Type B pancreatic cell (in vitro differentiated cells): ENCODE results near the gene TICRR. TPM values are rescaled to one million over a fixed set of nuclear protein-coding genes. Genes with fewer than 3 reads are reported as not detected.

Experiments used
- DNase-seq: peaks from one replicate; pipeline ENCODE4 v3.0.0; 2021; ENCODE audit warnings: mixed read lengths; ENCODE audit not compliant: unreplicated experiment; ENCODE audit errors: extremely low spot score
- H3K27ac Mint-ChIP-seq: 2 replicates; pipeline ENCODE4 v1.8.0; 2021; ENCODE audit warnings: mild to moderate bottlenecking, mixed read lengths
- H3K27me3 Mint-ChIP-seq: 2 replicates; pipeline ENCODE4 v1.8.0; 2021; ENCODE audit warnings: mixed read lengths
- H3K36me3 Mint-ChIP-seq: 2 replicates; pipeline ENCODE4 v1.8.0; 2021; ENCODE audit warnings: mixed read lengths
- H3K4me1 Mint-ChIP-seq: one replicate; pipeline ENCODE4 v1.8.0; 2021; ENCODE audit warnings: mixed read lengths; ENCODE audit not compliant: unreplicated experiment
- H3K4me3 Mint-ChIP-seq: 2 replicates; pipeline ENCODE4 v1.8.0; 2021; ENCODE audit warnings: mild to moderate bottlenecking, mixed read lengths
- H3K9me3 Mint-ChIP-seq: 2 replicates; pipeline ENCODE4 v1.8.0; 2021; ENCODE audit warnings: mixed read lengths
- total RNA-seq: library from RNA; stranded (reverse); gene quantifications from 2 replicates; pipeline ENCODE4 v1.2.1, GENCODE V29; 2021; ENCODE audit warnings: low replicate concordance
- TF ChIP-seq, protein P1 (sequence below): fragments of 200-600 bp; sonication (generic); conservative IDR thresholded peaks from 2 replicates; pipeline ENCODE4 v1.5.0; 2021; ENCODE audit warnings: antibody characterized with exemption, mild to moderate bottlenecking

TICRR gene
- total RNA-seq, 1 donor from 2014 or later, result 23.4 TPM

DNA sequence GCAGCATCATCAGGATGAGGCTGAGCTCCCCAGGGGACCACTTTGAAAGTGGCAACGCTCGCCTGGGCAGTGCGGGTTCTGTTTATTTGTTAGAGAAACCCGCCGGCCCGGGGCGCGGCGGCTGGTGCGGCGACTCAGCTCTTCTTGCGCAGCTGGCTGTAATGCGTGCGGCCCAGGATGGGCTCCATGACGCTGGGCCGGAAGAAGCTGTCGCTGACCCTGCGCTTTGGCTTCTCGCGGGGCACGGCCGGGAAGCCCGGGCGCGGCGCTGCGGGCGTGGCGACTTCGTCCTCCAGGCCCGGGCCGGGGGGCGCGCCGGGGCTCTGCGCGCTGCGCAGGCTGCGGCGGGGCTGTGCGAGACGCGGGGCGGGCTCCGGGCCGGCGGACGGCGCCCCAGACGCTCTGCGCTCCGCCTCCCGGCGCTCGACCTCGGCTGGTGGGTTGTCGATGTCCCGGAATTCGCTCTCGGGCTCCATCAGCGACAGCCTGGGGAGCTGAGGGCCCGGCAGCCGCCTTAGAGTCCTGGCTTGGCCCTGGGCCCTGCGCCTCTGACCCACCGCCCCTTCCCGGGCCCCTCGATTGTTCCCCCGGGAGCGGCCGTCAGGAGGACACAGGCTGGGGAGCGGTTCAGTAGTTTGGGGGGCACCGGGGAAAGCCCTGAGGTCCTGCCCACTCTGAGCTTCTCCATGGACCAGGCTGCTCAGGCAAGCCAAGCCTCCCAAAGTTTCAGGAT is 90.3 kb downstream of the TICRR start:
- Mint-ChIP-seq H3K27ac (no peak overlapping the region), H3K4me3 (peak overlapping the region; percentile 14), H3K4me1 (peaks cover 4% of the 10 kb centered on the region), H3K27me3 (peaks cover 10% of the 10 kb centered on the region), H3K9me3 (peaks cover 2% of the 10 kb centered on the region), H3K36me3 (no peaks in the 10 kb centered on the region)
- DNase-seq, result no peak
- TF ChIP-seq, protein P1, sequence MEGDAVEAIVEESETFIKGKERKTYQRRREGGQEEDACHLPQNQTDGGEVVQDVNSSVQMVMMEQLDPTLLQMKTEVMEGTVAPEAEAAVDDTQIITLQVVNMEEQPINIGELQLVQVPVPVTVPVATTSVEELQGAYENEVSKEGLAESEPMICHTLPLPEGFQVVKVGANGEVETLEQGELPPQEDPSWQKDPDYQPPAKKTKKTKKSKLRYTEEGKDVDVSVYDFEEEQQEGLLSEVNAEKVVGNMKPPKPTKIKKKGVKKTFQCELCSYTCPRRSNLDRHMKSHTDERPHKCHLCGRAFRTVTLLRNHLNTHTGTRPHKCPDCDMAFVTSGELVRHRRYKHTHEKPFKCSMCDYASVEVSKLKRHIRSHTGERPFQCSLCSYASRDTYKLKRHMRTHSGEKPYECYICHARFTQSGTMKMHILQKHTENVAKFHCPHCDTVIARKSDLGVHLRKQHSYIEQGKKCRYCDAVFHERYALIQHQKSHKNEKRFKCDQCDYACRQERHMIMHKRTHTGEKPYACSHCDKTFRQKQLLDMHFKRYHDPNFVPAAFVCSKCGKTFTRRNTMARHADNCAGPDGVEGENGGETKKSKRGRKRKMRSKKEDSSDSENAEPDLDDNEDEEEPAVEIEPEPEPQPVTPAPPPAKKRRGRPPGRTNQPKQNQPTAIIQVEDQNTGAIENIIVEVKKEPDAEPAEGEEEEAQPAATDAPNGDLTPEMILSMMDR, result no peak

DNA sequence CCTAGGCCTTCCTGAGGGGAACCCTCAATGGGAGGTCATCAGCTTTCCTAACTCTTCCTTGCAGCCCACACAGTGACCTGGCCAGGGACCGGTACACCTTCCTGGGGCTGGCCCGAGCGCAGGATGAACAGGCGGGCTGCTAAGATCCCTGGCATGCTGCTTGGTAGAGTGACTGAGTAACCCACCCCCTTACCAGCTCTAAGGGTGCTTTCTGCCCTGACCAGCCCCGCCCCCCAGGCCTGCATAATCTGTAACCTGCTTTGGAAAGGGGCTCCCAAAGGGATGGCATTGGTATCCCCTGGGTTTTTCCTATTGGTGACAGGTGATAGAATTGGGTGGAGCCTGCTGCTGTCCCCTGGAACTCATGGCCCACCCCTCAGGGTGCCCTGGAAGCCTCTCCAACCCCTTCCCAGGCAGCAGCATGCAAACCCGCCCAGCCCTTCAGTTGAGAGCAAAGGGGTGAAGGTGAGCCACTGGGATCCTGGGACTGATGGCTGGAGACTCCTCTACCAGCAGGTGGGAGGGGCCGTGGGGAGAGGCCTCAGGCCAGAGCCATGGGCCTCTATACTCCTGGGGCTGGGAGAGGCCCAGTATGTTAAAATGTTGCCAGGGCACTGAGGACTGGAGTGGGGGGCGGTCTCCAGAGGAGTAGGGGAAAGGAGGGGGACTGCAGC is 91.1 kb downstream of the TICRR start:
- peak overlapping the region; percentile 14 for H3K4me3 Mint-ChIP-seq
- H3K9me3 Mint-ChIP-seq, result no peaks in the 10 kb centered on the region
- H3K36me3 Mint-ChIP-seq, result no peaks in the 10 kb centered on the region
- TF ChIP-seq, protein P1, result no peak
- DNase-seq, result no peak
- H3K4me1 Mint-ChIP-seq, result peaks cover 4% of the 10 kb centered on the region
- no peak overlapping the region for H3K27ac Mint-ChIP-seq
- H3K27me3 Mint-ChIP-seq, result peaks cover 10% of the 10 kb centered on the region

DNA sequence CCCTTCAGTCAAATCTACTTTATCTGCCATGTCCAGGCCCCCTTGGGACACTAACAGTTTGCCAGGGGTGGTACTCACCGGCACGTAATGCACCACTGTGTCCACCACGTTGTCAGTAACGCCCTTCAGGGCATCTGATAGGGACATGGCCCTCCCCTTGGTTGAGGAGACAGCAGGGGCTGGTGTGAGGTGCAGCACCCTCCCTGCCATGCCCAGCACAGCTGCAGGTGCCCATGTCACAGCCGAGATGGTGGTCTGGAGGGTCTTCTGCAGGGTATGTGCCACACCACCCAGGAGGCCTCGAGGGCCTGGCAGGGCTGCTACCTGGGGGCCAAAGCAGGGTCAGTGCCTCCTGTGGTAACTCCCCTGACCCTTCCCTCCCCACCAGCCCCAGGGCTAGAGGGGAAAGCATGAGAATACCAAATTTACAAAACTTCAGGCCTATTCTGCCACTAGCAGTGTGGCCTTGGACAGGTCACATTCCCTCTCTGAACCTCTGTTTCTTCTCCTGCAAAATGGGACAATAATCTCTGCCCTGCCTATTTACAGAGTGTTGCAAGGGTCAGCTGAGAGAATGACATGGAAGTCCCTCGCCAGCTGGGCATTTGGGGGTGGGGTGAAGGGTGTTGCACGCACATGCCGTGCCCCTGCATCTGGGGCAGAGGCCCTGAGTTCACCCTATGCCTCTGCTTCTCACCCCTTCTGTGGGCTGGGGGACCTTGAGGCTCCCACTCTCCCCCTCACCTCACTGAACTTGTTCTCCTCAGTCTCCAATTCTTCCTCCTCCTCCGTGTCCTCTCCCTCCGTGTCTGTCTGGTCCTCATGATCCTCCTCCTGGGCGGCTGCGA is 91.8 kb downstream of the TICRR start:
- Mint-ChIP-seq H3K4me1 (peaks cover 4% of the 10 kb centered on the region), H3K27ac (no peak overlapping the region), H3K36me3 (no peaks in the 10 kb centered on the region), H3K4me3 (no peak overlapping the region), H3K27me3 (peaks cover 10% of the 10 kb centered on the region), H3K9me3 (no peaks in the 10 kb centered on the region)
- no peak for DNase-seq
- TF ChIP-seq, protein P1, result no peak

DNA sequence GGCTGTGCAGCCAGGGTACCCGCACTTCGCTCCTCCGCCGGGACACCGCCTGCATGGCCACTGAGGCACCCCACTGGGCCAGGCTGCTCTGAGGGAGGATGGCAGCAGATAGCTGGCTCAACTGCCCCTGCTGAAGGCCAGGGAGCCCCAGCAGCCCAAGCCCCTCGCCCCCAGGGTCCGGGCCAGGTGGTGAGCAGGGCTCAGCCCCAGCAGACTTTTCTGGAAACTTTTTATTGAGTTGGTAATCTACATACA is 92.4 kb downstream of the TICRR start:
- TF ChIP-seq, protein P1, result no peak
- H3K4me1 Mint-ChIP-seq, result peaks cover 4% of the 10 kb centered on the region
- no peaks in the 10 kb centered on the region for H3K9me3 Mint-ChIP-seq
- no peaks in the 10 kb centered on the region for H3K36me3 Mint-ChIP-seq
- no peak for DNase-seq
- H3K4me3 Mint-ChIP-seq, result no peak overlapping the region
- peaks cover 10% of the 10 kb centered on the region for H3K27me3 Mint-ChIP-seq
- H3K27ac Mint-ChIP-seq, result no peak overlapping the region

- TF ChIP-seq, protein P1, result no peak
- Mint-ChIP-seq H3K36me3 (no peaks in the 10 kb centered on the region), H3K27me3 (peaks cover 14% of the 10 kb centered on the region), H3K4me1 (peaks cover 4% of the 10 kb centered on the region), H3K4me3 (no peak overlapping the region), H3K27ac (no peak overlapping the region), H3K9me3 (no peaks in the 10 kb centered on the region)
- DNase-seq, result no peak
These were observed 92.9 kb downstream of the TICRR start for GRCh38 chr15:89668171-89668570.
